Vagina (tissue), 2 donors: Measurements from ENCODE around the gene U2AF1.
"Not testable (repeated sequence)": the region's sequence is repeated elsewhere in the genome, so short reads cannot be mapped to it uniquely, and the experiment has no call there.

ENCODE experiments used
- CTCF ChIP-seq, 3 experiments: fragments of 450-650 bp in 2 of 3; fragments of 200-600 bp in 1 of 3; sonication (generic) in 1 of 3; IDR thresholded peaks; one replicate each; pipeline ENCODE4 v1.5.1; 2017 to 2019; ENCODE audit warnings: antibody characterized with exemption in 3 of 3, mild to moderate bottlenecking in 2 of 3, moderate library complexity in 2 of 3
- POLR2A ChIP-seq, 2 donors: fragments of 450-650 bp; IDR thresholded peaks; one replicate each; pipeline ENCODE4 v1.6.1; 2017; ENCODE audit warnings: antibody characterized with exemption in 2 of 2, mild to moderate bottlenecking in 2 of 2, moderate library complexity in 2 of 2

DNA sequence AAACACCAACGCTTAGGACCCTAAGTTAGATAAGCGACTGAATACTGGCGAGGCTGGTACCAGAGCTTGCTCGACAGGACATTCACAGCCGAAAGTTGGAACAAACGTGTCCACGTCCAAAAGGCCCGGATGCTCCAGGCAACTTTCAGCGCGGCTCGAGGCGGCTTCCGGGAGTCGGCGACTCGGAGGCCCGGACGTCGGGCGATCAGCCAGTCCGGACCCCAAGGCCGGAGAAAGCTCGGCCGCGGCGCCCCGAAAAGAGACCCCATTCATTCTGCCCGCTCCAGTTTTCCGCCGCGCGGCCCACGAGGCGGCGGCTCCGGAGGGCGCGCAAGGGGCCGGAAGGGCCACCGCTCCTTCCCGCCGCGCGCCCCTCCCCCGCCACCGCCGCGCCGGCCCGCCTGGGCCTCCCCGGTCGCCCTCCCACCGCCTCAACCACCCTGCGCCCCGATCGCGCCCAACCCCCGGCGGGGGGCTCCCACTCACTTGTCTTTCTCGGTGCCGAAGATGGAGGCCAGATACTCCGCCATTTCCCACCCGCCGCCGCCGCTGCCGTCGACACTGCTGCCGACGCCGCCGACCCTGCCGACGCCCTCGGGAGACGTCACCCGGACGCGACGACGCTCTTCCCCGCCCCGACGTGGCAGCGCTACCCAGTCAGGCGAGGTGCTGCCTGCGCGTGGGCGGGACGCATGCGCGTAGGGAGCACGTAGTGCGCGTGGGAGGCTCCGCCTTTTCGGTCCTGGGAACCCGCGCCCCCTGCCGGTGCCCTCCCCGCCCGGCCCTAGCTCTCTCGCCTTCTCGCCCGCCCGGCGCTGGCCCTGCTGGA, at the start of gene U2AF1:
- TF ChIP-seq CTCF, POLR2A (IDR thresholded peaks at IDR 0.05): not testable (repeated sequence)
